22Rv1 (cell line): ENCODE measurements around the gene NACA.

ENCODE experiments used
- CTCF ChIP-seq: fragments of 450-650 bp; IDR thresholded peaks from 2 replicates; pipeline ENCODE4 v1.5.1; 2017; ENCODE audit warnings: mild to moderate bottlenecking
- ZFX ChIP-seq: fragments of 450-650 bp; IDR thresholded peaks from 2 replicates; pipeline ENCODE4 v1.6.1; 2017; ENCODE audit warnings: antibody characterized with exemption, borderline replicate concordance

GRCh38 chr12:56670836-56671235, 54.3 kb downstream of the NACA start:
- TF ChIP-seq CTCF (no peak), ZFX (no peak)
